ENCODE results near the gene DMD.
"Not testable (repeated sequence)": the region's sequence is repeated elsewhere in the genome, so short reads cannot be mapped to it uniquely, and the experiment has no call there.

The DMD gene

GRCh38 chrX:32448945-32449344 is 762.4 kb downstream of the DMD start:
- DNase-seq = no peak

DNA sequence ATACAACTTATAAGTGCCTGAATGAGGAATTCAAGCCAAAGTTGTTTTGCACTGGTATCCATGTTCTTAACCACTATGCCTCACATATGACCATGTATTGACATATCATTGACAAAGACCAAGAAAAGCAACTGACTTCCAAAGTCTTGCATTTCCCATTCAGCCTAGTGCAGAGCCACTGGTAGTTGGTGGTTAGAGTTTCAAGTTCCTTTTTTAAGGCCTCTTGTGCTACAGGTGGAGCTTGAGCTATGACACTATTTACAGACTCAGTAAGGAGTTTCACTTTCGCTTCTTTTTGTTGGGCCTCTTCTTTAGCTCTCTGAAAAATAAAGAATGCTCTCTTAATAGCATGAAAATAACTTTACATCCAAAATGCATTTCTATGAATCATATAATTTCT is 763.0 kb downstream of the DMD start:
- no peak for DNase-seq

- DNase-seq = no peak
These were observed 763.7 kb downstream of the DMD start for GRCh38 chrX:32447640-32448039.

DNA sequence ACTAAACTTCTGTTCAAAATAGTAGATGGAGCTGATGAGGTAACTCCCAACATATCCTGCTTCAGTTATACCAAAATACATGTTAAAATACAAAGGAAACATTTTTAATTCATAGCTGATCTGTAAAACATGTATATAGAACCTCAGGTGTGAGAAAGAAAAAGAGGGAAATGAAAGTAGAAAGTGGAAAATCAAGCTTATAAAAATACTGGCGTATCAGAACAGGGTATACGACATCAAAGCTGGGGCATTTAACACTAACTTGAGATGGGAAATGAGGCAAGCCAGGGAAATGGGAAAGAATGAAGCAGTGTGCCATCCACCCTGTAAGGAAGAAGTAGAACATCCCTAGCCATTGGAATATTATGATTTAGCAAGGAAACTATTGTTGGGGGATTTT is 767.5 kb downstream of the DMD start:
- DNase-seq = no peak

DNA sequence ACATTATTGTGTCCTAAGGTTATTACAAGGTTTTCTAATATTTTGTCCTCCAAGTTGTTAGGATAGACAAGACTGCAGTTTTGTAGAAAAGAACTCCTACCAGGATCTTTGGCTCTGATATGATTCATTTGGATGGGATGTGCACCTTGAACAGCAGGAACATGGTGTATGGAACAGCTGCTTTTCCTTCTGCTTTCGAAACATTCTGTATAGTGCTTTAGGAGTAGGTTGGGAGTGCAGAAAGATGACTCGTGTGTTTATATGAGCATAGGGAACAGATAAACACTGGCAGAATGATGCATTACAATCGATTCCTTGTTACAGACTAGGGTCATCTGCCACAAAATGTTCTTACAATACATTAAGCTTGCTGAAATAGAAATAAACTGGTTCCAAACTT is 790.1 kb downstream of the DMD start:
- DNase-seq = no peak

GRCh38 chrX:32408389-32408788 is 803.0 kb downstream of the DMD start:
- peak; percentile 2 for DNase-seq

DNA sequence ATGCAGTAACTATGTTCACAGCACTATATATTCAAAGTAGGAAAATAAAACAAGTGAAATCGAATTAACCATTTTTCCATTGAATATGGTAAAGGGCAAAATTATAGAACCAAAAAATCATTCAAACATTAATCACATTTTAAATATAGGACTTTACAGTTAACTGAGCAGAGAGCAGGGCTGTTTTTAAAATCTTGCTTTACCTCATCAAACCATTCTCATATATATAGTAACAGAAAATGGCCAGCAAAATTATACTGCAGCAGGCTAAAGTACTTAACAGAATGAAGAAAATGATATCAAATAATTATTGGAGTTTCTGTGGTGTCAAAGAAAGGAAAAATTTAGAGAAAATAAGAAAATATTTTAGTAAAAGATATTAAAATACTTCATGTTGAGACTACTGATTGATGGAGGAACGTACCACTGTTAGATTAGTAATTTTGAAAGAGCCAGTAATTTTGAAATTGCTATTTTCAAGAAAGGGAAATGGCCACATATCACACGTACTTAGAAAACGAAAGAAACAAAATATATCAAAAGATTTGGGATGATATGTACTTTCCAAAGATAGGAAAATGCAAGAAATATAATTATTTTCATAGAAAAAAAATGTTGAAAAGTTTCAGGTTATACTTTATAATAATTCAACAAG is 813.7 kb downstream of the DMD start:
- DNase-seq = no peak

DNA sequence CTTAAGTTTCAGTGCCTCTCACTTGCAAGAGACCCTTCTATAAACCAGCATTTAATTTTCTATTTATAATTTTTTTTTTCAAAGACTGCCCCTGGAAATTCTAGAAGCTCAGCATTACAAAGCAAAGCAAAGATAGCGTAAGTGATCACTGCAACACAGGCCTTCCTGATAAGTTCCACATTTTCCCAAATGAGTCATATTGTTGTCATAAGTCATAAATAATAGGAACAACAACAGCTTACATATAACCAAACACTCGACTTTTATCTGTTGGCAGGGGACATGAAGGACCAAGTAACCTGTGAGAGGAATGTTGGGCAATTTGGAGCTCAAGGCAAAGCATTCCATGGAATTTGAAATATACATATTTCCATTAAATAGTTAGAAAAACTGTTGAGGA is 815.5 kb downstream of the DMD start:
- DNase-seq = no peak

DNA sequence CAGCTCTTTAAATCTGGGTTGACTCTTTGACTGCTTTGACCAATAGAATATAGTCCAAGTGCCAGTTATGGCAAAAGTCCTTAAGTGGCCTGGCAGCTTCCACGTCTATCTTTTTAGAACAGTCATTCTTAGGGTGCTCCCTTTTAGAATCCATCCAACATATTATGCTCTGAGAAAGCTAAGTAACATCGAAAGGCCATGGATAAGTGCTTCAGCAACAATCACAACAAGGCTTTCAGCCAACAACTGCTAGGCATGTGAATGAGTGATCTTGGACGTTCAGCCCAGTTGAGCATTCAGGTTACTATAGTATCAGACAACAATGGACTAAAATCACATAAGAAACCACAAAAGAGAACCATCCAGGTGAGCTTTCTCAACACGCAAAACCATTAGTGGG is 818.7 kb downstream of the DMD start:
- no peak for DNase-seq

GRCh38 chrX:32370456-32371205 is 840.7 kb downstream of the DMD start:
- DNase-seq = no peak

DNA sequence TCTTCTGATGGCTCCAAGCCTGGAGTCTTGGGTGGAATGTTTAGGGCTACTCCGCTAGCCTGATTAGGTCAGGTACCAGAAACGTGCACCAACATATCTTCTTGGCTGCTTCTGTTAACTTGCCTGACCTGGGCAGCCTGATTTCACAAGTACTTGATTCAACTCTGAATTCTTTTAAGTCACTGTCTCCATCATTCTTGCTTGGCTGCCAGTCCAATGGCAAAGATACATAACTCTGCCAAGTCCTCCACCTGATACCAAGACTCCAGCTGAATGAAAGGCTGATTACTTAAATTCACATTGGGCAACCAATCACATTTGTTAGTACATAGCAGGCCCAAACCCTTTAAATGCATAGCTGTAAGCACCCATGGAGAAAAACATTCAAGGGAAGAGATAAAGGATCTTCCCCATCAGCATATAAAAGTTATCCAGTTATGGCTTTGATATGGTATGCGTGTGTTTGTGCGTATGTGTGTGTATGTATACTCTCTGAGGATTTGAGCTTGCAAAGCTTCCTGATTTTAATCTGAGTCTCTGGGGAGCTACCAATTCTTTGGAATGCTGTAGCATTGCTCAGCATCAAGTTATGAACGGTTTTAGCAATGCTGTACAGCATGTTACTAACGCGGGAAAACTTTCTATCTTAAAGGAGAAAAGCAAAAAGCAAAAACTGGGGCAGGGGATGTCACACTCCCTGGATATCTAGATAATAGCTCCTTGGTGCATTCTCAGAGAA is 917.2 kb downstream of the DMD start:
- DNase-seq = no peak

DNA sequence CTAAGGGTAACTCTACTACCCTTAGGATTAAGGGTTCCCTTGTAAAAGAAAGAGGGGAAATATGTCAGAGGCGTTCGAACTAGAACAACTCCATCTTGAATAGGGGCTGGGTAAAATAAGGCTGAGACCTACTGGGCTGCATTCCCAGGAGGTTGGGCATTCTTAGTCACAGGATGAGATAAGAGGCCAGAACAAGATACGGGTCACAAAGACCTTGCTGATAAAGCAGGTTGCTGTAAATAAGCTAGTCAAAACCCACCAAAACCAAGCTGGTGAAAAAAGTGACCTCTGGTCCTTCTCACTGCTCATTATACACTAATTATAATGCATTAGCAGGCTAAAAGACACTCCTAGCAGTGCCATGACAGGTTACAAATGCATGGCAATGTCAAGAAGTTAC is 922.0 kb downstream of the DMD start:
- no peak for DNase-seq

GRCh38 chrX:32281853-32282252 is 929.5 kb downstream of the DMD start:
- no peak for DNase-seq

GRCh38 chrX:32280921-32281320 is 930.4 kb downstream of the DMD start:
- DNase-seq = no peak

GRCh38 chrX:32280489-32280888 is 930.9 kb downstream of the DMD start:
- no peak for DNase-seq

DNA sequence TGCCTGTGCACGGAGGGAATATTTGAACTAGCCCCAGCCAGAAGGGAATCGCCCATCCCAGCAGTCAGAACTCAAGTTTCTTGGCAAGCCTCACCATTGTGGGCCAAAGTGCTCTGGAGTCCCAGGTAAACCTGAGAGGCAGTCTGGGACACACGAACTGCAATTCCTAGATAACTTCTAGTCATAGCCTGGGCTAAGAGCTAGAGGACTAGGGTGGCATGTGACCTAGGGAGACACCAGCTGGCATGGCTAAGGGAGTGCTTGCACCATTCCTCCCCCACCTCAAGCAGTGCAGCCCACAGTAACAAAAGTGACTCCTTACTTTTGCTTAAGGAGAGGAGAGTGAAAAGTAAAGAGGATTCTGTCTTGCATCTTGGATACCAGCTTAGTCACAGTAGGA is 935.2 kb downstream of the DMD start:
- no peak for DNase-seq

- no peak for DNase-seq
These were observed 941.5 kb downstream of the DMD start for GRCh38 chrX:32269866-32270265.

DNA sequence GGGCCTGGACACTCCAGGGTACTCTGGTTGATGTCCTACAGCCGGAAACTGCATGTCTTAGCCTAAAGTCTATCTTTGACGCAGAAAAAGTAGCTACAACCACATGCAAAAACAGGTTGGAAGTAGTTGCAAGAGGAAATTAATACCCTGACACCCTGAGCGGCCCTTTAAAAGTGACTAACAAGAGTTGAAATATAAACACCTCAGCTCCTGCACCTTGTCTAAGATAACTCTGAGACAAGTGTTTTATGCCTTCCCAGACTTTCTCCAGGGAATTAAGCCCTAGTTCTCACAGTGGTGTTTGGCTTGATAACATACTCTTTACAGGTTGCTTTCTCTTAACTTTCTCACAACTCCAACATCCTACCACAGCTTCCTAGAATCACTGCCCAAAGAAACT is 943.1 kb downstream of the DMD start:
- DNase-seq = no peak

DNA sequence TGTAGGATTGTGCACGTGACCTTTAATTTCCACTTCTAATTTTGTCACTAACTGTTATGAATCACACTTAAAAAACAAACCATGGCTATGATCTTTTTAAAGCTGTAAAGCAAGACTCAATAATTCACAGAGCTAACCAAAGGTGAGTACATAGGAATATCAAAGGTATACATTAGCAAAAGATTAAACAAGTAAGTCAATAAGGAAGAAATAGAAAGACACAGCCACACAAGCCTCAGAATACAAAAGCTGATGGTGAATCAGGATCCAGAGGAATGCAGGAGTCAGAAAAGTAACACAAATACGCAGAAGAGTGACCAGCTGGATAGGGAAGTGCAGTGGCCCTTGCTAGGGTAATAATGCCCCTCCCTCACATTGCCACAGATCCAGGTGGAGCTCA is 943.6 kb downstream of the DMD start:
- DNase-seq = no peak

GRCh38 chrX:32246675-32247074 is 964.7 kb downstream of the DMD start:
- not testable (repeated sequence) for DNase-seq

DNA sequence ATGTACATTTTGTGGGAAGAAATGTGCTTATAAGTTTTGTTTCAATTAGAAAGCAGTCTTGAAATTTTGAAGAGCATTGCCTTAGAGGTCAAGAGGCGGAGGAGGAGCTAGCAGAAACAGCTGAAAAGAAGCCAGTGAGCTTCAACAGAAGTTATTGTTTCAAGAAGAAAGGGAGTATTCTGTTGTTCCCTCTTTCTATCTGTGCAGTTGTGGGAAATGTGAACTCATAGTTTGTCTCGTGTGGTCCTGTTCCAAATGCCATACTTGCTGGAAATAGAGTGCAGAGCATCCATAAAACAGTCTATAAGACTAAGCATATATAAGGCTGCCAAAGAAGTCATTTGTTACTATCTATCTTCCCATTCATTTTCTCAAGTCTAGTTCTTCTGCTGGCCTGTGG is 1015.7 kb downstream of the DMD start:
- no peak for DNase-seq

DNA sequence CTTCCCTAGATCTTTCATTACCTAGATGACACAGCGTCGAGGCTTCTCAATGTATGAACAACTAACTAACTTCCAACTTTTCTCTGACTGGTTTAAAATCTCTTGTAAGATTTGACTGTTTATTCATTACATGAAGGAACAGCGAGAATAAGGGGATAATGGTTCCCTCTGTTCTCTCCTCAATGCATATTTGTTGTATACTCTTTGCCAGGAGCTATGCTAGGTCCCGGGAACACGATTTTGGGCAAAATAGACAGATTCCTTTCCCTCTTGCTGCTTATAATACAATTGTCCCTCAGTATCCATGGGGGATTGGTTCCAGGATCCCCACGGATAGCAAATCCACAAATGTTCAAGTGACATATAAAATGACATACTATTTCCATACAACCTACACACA is 1020.0 kb downstream of the DMD start:
- DNase-seq = no peak

DNA sequence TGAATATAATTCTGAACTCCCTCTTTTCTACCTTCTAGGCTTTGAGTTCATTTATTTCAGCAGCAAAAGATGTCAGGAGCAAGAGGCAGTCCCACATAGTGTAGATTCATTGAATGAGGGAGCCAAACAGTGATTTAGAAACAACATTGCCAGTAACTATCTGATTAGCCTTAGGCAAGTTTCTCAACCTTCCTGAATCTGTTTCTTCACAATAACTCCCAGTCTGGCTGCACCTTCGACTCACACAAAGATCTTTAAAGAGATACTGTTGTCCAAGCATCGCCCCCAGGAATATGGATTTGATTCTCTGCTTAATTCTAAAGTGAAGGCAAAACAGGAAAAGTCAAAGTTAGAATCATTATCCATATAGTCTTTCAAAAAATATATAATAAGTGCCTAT is 1026.2 kb downstream of the DMD start:
- no peak for DNase-seq

DNA sequence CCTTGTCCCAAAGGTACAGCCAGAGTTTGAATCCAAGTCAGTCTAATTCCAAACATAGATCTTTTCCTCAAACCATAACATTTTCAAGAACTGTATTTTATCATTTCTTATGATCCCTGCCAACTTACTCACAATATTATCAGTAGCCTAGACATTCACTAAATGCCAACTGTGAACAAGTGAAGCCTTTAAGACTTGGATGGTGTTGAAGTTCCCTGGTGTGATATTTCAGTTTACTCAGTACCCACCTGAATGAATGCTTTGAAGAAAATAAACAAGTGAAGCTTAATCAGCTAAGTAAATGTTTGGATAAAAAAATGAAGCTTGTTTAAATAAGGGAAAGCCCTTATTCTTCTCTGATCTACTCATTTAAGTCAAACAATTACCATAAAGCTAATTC is 1028.3 kb downstream of the DMD start:
- no peak for DNase-seq

Data from stimulated activated CD4-positive, alpha-beta T cell treated with anti-CD3 and anti-CD28 coated beads, Interleukin-4, amount 100 ng/mL, for 24 hours (primary cell).